Fibroblast of gingiva (primary cell): Measurements from ENCODE around the gene ZNF385A.

Source experiments
- DNase-seq: peaks from one replicate; pipeline ENCODE4 v3.0.0-alpha.2; 2011; ENCODE audit warnings: low read depth

The ZNF385A gene

GRCh38 chr12:54373649-54374561 lies 10.6 kb downstream of the ZNF385A start:
- DNase-seq, result no peak

DNA sequence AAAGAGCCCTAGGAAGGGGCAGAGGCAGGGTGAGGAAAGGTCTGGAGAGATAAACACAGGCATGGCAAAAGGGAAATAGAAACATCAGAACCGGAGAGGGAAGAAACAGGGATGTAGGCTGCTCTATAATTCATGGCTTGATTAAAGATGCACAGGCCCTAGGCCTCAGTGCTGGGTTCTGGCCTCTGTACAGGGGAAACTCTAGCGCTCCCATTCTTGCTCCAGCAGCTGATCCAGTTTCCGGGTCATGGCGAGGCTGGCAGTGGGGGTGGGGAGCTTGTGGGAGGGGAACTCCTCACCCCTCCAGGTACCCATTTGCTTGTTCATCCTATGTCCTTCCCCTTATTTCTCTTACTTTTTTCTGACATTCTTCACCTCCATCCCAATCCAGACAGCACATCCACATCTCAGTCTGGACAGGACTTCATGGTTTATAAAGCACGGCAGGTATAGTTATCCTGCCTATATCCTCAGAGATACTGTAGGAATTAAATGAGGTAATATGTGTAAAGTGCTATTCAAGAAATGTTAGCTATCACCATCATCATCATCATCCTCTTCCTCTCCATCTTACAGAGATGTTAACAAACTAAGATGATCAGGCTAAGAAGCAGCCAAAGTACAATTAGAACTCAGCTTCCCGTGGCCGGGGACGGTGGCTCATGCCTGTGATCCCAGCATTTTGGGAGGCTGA lies 12.3 kb downstream of the ZNF385A start:
- DNase-seq, result no peak

- DNase-seq, result peak; percentile 37
Measured at GRCh38 chr12:54371328-54372112, 13.0 kb downstream of the ZNF385A start.

GRCh38 chr12:54370171-54370730 lies 14.3 kb downstream of the ZNF385A start:
- peak; percentile 81 for DNase-seq

GRCh38 chr12:54369597-54370131 lies 14.9 kb downstream of the ZNF385A start:
- no peak for DNase-seq

DNA sequence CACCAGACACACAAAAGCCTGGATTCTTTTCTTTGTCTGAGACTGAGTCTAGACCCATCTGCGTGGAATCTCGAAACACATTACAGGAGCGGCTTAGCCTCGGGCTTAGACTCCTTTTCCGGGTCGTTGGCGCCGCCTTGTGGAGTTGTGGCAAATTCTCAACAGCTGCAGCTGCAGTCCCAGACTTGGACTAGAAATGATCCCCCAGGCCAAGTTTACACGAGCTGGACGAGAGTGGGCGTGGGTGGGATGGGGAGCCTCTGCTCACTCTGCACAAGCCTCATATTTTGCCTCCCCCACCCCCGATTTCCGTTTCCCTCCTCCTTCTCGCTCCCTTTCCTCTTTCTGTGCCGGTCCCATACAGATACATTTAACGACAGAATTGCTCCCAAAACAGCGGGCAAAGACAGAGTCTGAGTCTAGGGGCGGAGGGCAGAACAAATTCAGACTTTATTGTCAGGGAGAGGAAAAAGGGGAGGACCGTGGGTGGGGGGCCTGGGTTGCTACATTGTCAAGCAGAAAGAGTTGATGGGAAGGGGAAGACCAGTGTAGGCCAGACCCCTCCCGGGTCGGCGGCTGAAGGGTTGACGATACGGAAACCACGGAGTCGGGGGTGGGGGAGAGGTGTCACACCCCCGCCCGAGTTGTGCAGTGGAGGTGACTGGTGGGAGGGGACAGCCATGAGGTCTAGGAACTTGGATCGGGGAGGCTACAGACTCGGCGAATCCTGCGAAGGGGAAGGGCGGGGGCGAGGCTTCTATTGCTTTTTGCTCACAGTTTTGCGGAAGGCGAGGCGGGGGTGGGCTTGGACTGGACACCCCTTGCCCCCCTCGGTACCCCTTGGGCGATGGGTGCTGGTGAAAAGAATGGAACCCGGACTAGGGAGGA lies 15.6 kb downstream of the ZNF385A start:
- peak; percentile 79 for DNase-seq

- no peak for DNase-seq
Measured at GRCh38 chr12:54368025-54368708, 16.4 kb downstream of the ZNF385A start.

DNA sequence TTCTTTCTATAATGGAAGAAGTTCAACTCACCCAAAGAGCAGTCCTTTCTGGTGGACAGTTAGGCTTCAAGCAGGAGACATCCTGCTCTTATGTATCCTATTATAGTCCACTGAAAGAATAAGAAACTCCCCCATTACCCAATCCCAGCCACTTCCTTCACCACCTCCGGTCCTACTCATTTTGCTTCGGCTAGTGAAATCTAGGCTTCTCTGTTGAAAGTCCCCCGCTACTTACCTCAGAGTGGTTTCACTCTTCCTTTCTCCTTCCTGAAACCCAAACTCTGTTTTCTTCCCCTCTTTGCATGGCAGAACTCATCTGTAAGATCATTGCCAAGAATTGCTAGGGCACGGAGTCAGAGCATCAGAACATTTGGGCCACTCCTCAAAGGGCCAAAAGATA lies 20.1 kb downstream of the ZNF385A start, which contains the start of gene GPR84:
TSS of gene GPR84 (minus strand) at position 74 of the 400 bp plus-strand sequence. CDS start 635 bp downstream, outside the sequence.
- no peak for DNase-seq

GRCh38 chr12:54363618-54364017 lies 20.9 kb downstream of the ZNF385A start:
- DNase-seq, result no peak

- no peak for DNase-seq
Measured at GRCh38 chr12:54363047-54363446, 21.5 kb downstream of the ZNF385A start.

GRCh38 chr12:54360717-54361456 lies 23.6 kb downstream of the ZNF385A start:
- peak; percentile 65 for DNase-seq

- no peak for DNase-seq
Measured at GRCh38 chr12:54359762-54360351, 24.7 kb downstream of the ZNF385A start.

DNA sequence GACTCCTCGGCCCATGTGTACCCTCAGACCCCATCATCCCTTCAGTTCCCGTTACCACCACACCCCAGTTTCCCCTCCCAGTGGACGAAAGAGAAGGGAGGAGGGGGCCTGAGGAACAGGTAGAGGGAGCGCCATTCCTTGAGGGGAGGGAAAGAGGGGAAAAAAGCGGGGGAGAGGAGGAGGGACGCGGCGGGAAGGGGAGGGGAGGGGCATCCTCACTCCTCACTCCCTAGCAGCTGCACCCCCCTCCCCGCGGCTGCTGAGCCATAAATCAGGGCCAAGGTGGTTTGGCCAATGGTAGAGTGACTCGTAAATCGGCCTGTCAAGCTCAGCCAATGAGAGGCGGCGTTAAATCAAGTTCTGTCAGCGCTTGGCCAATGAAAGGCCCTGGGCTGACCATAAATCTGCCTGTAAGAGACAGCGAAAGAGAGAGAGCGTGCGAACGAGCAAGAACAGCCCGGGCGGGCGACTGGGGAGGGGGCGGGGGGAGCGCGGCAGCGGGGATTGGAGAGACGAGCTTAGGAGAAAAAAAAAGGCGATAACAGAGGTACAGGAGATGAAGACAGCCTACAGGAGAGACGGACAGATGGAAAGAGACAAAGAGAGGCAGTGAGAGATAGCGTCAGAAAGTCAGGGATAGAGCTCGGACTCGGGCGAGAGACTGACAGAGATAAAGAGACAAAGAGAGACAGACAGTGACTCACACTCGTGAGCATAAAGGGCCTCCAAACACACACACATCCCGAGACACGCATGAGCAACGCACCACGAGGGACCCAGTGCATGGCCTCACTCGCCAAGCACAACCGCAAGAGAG lies 25.4 kb downstream of the ZNF385A start:
- DNase-seq, result peak; percentile 100

DNA sequence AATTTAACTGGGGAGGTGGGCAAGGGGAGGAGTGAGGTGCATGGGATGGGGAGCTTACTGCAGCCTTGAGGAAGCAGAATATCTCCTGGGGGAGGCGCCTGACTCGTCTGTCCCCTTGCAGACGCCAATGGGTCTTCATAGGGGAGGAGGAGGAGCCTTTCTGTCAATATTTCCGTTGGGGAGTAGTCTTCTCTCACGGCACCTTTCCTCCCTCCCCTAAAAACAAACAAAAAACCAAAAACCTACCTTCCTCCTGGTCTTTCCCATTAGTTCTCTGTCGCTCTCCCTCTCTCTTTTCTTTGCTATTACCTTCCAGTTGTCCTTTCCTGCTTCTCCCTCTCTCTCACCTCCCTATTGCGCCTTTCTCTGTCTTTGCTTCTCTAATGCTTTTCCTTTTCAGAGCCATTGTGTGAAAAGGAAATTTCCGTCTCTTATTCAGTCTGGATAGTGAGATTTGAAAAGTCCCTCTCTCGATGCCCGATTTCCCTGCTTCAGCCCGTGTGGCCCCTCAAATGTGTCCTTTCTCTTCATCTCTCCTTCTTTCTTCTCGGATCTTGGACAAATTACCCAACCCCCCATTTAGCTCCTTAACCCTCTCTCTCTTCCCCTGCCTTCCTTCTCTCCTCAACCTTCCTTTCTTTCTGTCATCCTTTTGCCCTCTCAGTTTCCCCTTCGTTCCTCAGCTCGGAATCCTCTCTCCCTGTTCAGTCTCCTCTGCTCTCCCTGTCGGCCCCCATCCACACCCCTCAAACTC lies 26.2 kb downstream of the ZNF385A start:
- no peak for DNase-seq

- DNase-seq, result no peak
Measured at GRCh38 chr12:54357506-54358190, 26.9 kb downstream of the ZNF385A start.

GRCh38 chr12:54356951-54357356 lies 27.6 kb downstream of the ZNF385A start:
- no peak for DNase-seq

DNA sequence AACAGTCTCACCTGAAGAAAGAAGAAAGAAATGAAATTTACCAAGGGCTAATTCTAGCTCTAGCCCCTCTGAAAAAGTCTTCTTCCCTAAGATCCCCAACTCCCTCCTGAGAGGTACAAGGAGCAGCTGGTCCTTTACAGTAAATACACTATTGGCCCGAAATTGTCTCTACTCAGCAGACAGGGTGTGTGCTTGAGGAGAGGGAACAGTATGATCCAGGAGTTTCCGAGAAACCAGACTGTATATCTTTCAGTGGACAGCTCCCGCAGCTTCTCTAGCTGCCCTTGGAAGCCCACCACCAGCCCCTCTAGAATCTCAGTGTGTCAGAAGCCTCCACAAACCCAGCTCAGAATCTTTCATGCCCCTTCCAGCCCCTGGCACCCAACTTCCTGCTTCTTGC lies 28.3 kb downstream of the ZNF385A start:
- DNase-seq, result no peak
